Myocyte (in vitro differentiated cells): Measurements from ENCODE around the gene GOLGA8S. TPM values are rescaled to one million over a fixed set of nuclear protein-coding genes. Genes with fewer than 3 reads are reported as not detected.
"Not testable (repeated sequence)": the region's sequence is repeated elsewhere in the genome, so short reads cannot be mapped to it uniquely, and the experiment has no call there.

Experiments used
- DNase-seq: peaks from one replicate; pipeline ENCODE4 v3.0.0-alpha.2; 2012; ENCODE audit warnings: low read depth
- total RNA-seq: library from RNA; depleted of rRNA; stranded (reverse); fragments of >200 nt; gene quantifications from 2 replicates; pipeline ENCODE4 v1.2.3, GENCODE V29; 2014

GOLGA8S gene
- total RNA-seq, 1 donor from 2014 or later = not detected

DNA sequence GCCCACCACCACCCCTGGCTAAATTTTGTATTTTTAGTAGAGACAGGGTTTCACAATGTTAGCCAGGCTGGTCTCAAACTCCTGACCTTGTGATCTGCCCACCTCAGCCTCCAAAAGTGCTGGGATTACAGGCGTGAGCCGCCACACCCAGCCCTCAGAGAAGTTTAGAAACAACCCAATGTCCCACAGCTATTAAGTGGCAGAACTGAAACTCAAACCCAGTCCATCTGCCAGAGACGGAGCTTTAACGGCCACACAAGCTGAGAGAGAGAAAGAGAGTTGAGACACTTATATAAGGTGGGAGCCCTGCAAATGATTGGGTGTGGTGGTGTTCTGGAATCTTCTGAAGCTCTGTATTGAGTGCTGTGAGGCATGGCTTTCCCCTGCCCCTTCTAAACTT is 43.8 kb downstream of the GOLGA8S start:
- not testable (repeated sequence) for DNase-seq

DNA sequence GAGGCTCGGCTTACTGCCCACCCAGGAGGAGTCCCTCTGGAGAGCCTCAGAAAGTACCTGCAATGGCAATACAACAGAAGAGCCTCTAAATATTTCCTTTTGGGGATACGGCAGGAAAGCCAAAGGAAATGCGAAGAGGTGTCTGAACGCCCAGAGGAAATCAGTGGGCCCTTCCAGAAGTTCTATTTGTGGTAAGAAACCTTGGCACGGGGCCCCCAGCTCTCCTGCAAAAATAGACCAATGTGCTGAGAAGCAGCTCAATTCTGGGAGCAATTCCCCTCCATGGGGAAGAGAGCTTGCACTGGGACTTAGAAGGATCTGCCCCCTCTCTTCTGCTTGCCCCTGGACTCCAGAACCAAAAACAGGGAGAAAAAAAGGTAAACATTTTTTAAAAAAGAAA is 44.7 kb downstream of the GOLGA8S start:
- DNase-seq = not testable (repeated sequence)

DNA sequence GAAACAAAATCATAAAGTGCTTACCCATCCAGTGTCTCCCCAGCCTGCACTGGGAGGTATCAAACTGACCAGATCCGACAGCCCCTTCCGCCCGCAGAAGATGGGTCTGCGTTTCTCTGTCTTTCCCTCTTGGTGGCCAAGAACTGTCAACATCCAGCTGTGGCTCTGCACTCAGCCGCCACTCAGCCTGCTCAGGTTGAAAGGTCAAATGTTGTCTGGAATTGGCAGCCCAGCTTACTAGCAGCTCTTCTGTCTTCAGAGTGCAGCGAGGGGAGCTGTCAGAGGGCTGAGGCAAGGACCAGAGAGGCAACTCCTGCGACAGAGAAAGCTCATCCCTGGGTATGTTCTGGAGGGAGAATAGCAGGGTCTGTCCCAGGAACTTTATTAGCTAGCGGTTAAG is 47.1 kb downstream of the GOLGA8S start:
- no peak for DNase-seq

DNA sequence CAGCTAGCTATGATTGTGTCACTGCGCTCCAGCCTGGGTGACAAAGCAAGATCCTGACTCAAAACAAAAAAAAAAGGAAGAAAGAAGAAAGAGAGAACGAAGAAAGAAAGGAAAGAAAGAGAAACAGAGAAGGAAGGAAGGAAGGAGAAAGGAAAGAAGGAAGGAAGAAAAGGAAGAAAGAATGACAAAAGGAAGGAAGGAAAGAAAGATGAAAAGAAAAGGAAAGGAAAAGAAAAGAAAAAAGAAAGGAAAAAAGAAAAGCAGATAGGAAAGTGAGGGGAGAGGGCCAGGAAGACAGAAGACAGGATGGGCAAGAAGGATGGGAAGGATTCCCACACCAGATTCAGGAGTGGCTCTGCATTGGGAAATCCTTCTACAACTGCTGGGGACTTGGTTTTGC is 47.6 kb downstream of the GOLGA8S start:
- DNase-seq = no peak

GRCh38 chr15:23402544-23402943 is 48.0 kb downstream of the GOLGA8S start:
- no peak for DNase-seq

DNA sequence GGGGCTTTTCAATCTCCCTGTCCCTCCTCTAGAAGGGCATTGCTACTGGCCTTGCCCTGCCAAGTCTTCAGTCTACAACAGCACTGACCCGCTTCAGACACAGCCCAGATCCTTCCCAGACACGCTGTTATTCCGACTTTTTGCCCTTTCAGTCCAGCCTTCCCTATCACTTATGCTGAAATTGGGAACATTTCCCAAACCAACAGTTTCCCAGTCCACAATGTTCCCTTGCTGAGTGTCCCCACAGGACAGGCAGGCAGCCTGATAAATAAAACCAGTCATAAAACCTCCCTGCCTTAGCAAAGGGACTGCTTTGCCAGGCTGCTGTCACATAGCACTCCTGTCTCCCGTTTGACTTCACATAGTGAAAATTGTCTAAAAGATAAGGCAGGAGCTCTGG is 49.0 kb downstream of the GOLGA8S start:
- DNase-seq = no peak

- DNase-seq = no peak
Observed at GRCh38 chr15:23411841-23412240, 57.3 kb downstream of the GOLGA8S start.

- DNase-seq = not testable (repeated sequence)
Observed at GRCh38 chr15:23412881-23413600, 58.5 kb downstream of the GOLGA8S start.

Other genes with a start within 250 kb of the GOLGA8S start
- not detected in 2 replicates for gene GOLGA6L1, start 217.9 kb upstream of the GOLGA8S start, total RNA-seq
- gene GOLGA6L26, start 20.6 kb upstream of the GOLGA8S start, total RNA-seq = not detected in 2 replicates
- gene GOLGA6L2, start 92.5 kb downstream of the GOLGA8S start, total RNA-seq = not detected in 2 replicates
- 10.1 and 10.6 TPM in 2 replicates for gene MKRN3, start 210.9 kb downstream of the GOLGA8S start, total RNA-seq